Stimulated activated CD8-positive, alpha-beta memory T cell treated with anti-CD3 and anti-CD28 coated beads, Interleukin-4, amount 100 ng/mL, for 4 hours (primary cell): ENCODE data around the gene SURF1.
A peak's percentile ranks its signal among the peaks of the same experiment; 100 is the strongest.

Experiments
- DNase-seq, 2 donors: peaks; one replicate each; pipeline ENCODE4 v3.0.0-alpha.2; 2020; ENCODE audit warnings: low read depth in 2 of 2, low spot score in 1 of 2

Gene SURF1

GRCh38 chr9:133366435-133366834, 10.1 kb upstream of the SURF1 start:
- no peak for DNase-seq

DNA sequence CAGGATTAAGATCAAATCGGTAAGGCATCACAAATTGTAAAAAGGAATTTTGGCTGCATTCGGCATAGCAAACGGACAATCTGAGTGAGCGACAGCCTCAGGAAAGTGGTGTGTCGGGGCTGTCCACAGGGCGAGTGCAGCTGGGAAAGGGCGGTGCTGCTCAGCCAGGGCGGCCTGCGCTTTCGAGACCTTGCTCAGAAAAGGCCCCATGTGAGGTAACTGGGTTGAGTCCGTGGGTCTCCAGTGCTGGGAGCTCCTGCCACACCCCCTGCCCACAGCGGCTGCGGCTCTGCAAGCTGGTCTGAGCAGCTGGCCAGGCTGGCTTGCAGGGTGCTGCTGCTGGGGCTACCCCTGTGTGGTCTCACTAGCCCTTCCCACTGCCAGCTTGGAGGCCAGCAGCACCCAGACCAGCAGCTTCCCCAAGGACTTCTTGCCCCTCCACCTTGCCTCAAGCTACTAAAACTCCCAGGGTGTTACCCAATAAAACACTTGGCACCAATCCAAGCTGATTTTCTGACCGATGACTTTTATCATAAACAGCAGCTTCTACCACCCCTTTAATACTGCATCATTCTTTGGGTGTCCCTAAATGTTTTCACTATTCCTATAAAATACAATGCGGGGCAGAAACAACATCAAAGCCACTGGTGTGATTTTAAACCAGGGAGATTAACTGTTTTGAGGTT, 6.2 kb upstream of the SURF1 start:
- no peak for DNase-seq

- DNase-seq, result no peak
These were observed 5.3 kb upstream of the SURF1 start for GRCh38 chr9:133361507-133362092.

GRCh38 chr9:133360400-133361393, 4.4 kb upstream of the SURF1 start:
- DNase-seq, result no peak

DNA sequence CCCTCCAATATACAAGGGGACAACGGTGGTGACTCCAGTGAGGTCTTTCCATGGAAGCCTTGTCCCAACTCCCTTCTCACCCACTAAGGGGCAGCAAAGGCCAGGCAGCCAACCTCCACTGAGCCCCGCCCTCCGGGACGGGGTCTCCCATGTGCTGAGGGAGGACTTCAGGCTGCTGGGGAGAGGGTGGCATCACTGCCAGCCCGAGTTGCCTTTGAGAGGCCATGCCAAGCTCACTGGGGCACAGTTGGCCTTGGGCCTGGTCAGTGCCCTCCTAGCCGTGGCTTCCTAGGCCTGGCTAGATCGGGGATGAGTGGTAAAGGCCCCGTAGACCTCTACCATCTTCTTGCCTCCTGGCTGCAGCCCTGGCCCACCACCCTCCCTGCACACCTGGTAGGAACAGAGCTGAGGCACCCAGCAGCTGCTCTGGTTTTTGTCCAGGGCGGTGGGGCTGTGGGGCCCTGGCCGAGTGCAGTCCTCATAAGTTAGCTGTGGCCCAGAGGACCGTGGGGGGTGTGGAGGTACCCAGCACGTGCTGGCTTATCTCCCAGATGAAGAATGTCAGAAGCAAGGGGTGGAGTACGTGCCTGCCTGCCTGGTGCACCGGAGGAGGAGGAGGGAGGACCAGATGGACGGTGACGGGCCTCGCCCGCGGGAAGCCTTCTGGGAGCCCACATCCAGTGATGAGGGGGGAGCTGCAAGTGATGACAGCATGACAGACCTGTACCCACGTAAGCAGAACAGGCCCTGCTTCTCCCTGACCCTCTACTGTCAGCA, 3.3 kb upstream of the SURF1 start:
- no peak for DNase-seq

DNA sequence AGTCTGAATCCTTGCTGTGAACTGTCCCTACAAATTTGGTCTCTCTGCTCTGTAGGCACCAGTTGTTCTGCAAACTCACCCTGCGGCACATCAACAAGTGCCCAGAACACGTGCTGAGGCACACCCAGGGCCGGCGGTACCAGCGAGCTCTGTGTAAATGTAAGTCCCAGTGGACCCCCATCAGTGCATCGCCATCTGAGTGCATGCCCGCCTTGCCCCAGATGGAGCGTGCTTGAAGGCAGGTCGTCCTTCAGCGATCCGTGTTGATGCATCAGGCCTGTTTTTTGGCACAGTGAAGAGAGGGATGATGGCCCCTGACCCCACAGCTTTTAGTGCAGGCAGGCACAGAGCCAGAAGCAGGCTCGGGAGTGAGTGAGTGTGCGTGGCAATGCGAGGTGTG, 1.4 kb upstream of the SURF1 start:
- DNase-seq, result no peak

DNA sequence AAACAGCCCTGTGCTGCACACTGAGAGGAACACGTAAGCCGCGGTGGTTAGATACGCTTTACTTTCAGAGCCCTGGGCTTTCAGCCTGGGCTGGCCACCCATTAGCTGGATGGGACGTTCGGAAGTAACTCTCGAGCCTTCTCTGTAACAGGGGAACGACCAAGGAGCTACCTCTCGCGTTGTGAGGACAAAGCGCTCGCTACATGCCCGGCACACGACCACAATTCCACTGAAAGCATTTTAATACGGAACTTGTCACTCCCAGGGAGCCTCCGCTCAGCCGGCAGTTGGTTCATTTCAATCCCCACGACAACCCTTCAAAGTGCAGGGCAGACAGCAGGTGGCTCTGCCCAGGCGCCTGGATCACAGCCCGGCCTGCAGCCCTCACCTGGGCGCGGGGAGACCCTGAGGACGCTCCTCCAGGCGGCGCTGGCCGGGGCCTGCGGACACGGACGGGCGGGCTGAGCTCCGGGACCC, 368 bp downstream of the SURF1 start:
- DNase-seq, result no peak

DNA sequence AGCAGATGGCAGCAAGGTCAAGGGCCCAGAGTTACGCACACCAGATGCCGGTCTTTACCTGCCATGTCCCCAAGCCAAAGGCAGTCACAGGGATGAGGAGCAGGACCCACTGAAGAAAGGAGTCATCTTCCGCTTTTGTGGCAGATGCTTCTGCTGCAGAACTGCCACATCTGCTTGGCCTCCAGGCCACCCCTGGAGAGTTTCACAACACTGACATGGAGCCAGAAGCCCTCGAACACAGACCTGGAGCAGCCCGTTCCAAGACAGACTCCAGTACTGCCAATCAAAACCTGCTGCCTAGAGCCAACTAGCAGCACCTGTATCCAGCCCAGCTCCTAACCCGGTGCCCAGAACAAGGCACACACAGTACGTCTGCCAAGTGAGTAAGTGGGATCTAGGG, 1.5 kb downstream of the SURF1 start:
- no peak for DNase-seq

DNA sequence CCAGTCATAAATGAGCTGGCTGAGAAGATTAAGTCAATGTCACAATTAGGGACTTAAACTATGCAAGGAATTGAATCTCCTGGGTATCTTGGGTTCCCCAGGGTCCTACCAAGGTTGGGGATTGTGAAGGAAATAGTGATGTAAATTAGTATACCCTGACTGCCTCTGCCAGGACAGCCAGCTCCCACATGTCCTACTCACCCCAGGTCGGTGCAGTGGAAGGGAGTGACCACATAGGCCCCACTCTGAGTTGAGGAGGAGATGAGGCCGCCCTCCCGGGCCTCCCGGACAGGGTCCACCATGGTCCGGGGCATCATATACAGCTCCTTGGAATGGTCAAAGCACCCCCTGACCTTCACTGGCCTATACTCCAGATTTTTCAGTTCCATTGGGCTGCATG, 2.7 kb downstream of the SURF1 start:
- DNase-seq, result no peak

DNA sequence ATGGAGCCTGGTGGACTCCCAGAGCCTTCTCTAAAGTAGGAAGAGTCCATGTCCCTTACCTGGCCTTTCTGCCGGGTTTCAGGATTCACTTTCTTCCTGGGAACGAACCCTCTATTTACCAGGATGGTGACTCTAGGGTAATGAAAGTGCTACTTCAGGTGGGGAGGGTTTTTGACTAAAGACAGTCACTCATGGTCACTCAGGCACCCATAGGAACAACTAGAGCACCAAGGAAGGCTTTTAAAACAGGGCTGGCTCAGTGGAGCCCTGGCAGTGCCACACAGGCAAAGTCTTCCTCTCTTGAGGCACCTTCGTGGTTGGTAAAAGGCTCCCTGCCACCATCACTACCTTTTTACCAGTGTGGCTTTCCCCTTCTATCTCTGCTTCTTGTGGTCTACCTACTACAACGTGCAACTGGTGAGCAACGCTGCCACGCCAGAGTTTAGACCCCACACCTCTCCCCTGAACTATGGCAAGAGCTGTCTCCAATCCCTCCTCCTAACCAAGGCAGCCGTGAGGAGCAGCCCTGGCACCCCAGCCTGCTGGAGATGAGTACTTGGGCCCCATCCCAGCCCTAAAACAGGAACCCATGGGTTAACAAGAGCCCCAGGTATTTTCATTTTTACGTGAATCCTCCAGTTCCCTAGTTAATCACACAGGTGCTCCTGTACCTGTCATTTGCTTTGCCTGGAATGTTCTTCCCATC, 3.5 kb downstream of the SURF1 start:
- no peak for DNase-seq

DNA sequence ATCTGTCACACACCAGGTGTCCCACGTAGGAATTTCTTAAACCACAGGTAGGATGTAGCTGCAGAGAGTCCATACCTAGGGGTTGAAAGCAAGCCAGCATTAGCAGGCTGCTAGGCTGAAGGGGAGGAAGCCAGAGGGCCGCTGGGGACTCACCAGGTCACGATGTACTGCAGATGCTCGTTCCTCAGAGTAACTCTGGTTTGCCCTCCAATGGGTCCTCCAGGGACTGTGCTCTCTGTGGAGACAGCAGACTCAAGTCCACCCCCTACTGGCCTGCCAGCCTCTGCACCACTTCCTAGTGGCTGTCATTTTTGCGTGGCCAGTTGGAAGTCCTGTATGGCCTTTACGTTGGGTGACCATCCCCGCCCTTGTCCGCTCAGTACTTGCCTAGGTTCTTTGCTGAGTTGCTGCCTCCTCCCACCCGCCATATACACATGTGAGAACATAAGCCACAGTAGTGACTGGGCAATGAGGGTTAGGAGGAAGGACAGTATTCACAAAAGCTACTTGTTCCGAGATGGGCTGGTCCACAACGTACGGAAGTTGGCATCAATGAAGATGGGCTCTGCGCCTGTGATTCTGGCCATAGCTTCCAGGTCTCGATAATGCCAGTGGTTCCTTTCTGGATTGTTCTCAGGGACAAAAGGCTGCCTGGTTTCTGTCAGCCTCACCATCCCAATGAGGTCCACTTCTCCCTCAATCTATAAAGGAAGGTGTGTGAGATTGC, 4.2 kb downstream of the SURF1 start:
- DNase-seq, result no peak

- DNase-seq, result no peak
These were observed 4.8 kb downstream of the SURF1 start for GRCh38 chr9:133351526-133351907.

DNA sequence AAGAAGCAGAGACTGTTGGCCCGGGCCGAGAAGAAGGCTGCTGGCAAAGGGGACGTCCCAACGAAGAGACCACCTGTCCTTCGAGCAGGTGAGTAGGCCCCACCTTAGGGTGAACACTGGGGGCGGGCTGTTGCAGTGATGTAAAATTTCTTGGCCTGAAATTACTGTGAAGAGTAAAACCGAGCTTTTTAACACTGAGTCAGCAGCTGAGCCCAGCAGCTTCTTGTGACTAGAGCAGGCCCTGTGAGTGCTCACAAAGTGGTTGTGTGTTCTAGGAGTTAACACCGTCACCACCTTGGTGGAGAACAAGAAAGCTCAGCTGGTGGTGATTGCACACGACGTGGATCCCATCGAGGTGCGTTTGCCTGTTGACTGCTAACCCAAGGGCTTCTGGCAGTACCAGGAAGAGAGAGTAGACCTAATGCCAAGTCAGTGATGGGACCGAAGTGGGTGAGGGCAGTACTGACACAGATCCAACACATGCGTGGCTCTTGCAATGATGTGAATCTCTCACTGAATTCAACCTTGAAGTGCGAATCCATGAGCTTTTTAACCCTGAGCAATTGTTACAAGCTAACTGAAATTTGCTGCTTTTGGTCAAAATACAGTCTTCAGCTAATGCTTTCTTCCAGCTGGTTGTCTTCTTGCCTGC, 6.2 kb downstream of the SURF1 start:
- DNase-seq, result no peak

GRCh38 chr9:133348718-133349573, 7.3 kb downstream of the SURF1 start:
- no peak for DNase-seq

- DNase-seq, result peak; percentile 80 to 87
These were observed 8.1 kb downstream of the SURF1 start, which contains the start of the genes MED22 and RPL7A for GRCh38 chr9:133347985-133348717. TSS of gene MED22 (minus strand) at chr9:133348131. CDS start at chr9:133346662, 1,469 bp downstream. TSS of gene RPL7A (plus strand) at chr9:133348218. CDS start at chr9:133348244, 26 bp downstream.

DNA sequence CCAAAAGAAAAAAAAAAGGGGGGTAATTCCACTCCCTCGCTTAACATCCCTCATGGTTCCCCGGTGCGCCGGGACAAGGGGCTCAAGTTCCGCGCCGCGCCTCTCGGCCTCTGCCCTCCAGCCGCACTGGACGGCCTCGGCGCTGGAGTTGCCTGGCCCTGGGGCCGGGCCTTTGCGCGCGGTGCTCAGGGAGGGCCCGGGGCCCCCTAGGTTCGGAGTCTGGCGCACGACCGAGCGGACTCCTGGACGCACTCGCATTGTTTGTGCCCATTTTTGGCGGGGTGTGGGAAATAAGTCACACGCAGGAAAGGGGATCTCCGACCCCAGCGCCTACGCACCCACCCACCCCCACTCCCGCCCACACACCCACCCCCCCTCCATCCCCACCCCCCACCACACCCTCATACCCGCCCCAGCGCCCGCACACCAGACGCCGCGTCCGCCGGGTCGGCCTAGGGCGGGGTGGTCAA, 8.7 kb downstream of the SURF1 start:
- no peak for DNase-seq

DNA sequence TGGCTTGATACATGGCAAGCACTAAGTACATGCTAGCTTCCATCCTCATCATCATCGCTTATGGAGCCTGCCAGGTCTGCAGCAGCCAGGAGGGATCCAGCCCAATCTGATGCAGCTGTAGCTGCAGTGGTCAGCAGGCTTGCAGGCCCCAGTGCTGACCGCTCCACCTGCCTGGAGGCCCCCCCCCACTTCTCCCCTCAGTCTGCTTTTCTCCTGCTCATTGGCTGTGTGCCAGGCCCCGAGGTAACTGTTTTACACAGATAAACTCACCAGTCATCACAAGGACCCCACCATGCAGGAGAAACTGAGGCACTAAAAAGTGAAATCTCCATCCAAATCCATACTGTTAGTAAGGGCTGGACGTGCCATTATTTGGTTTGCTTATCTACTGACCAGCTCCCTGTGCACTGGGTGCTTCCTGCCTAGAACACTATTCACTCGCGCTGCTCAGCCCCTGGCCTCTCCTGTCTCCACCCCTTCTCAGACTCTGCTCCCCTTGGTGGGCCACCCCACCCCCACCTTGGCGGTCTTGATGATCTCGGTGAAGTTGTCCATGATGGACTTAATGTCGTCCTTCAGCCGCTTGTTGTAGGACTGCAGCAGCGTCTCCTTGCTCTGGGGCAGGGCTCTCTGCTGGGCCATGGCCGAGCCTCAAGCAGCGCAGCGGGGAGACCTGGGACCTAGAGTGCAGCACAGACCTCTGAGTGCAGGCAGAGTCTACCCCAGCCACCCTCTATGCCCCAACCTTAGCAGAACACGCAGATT, 10.1 kb downstream of the SURF1 start:
- DNase-seq, result no peak
